HG03520 (cell line): ENCODE results near the gene KCNH6.

ENCODE experiments used
- ATAC-seq: cut with Tn5 transposase; IDR thresholded peaks from one replicate; pipeline ENCODE4 v1.9.1; 2021; ENCODE audit warnings: mild to moderate bottlenecking, moderate library complexity; ENCODE audit not compliant: unreplicated experiment

Gene KCNH6, protein sequence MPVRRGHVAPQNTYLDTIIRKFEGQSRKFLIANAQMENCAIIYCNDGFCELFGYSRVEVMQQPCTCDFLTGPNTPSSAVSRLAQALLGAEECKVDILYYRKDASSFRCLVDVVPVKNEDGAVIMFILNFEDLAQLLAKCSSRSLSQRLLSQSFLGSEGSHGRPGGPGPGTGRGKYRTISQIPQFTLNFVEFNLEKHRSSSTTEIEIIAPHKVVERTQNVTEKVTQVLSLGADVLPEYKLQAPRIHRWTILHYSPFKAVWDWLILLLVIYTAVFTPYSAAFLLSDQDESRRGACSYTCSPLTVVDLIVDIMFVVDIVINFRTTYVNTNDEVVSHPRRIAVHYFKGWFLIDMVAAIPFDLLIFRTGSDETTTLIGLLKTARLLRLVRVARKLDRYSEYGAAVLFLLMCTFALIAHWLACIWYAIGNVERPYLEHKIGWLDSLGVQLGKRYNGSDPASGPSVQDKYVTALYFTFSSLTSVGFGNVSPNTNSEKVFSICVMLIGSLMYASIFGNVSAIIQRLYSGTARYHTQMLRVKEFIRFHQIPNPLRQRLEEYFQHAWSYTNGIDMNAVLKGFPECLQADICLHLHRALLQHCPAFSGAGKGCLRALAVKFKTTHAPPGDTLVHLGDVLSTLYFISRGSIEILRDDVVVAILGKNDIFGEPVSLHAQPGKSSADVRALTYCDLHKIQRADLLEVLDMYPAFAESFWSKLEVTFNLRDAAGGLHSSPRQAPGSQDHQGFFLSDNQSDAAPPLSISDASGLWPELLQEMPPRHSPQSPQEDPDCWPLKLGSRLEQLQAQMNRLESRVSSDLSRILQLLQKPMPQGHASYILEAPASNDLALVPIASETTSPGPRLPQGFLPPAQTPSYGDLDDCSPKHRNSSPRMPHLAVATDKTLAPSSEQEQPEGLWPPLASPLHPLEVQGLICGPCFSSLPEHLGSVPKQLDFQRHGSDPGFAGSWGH

DNA sequence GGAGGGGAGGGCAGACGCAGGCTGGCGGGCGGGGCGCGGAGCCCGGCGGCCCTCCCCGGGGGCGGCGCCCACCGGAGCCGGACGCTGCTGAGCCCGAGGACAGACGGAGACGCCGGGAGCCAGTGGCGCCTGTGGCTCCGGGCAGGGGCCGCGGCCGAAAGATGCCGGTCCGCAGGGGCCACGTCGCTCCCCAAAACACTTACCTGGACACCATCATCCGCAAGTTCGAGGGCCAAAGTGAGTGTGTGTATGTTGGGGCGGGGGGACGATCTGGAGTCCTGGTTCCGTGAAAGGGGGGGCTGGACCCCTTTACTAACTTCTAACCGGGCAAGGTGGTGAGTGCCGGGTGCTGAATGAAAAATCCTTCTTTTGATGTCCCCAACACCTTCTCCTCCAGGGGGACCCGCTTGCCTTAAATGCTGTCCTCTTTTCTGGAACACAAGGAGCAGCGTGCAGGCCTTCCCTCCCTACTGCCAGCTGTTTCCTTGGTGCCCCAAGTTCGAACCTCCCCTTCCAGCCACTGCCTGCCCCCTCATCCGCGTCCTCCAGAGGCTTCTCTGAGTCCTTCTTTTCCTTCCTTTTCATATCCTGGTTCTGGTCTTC lies at the start of gene KCNH6:
Gene KCNH6, plus strand, starts transcription at position 106 of the 603 bp plus-strand sequence. Its CDS starts 56 bp downstream, at position 162.
- no peak for ATAC-seq

DNA sequence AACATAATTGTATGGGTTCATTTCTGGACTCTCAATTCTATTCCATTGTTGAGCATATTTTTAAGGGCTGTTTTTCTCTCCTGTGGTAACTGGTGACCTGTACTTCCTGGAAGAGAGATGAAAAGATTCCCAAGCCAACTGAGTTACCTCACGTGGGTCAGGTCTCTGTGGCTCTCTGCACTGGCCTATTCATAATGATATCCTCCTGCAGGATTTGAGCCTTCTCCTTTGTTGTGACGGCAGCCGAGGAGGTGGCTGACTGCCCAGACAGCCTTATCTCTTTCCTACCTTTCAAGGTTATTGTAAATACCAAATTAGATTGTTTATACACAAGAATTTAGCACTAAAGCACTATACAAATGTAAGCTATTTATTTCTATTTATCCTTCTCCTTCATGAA lies 49.0 kb upstream of the KCNH6 start:
- no peak for ATAC-seq

DNA sequence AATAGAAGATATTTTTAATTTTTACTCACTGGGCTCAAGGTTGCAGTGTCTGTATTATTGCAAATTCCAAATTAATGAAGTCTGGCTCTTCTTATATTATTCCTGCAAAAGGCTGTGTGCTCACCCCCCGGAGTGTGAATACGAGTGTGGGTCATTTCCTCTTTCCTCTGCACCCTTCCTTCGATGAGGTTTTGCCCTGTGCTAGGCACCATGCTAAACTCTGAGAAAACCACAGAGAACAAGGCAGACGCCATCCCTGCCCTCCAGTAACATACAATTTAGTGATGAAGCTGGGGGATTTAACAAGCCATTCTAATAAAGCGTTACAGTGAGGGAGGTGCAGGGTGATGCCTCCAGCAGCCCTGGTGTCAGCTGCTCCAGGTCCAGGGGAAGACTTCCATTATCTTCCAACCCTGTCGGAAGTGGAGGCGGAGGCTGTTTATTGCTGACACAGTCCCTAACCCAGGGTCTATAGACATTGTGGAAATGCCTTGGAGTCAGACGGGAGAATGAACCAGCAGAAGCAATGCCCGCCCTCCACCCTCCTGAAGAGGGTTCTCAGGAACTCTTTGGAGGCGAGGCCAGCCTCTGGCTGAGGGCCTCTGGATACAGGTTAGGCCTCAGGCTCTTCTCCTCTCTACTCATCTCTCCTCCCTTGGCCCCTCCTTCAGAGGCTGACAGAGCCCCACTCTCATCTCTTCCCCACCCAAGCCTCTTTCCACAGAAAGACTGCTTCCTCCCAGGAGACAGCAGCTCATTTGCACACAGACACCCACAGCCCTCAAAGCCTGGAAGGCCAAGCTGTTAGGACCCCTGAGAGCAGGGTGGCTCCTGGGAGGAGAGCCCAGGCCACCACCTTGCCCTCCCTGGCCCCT lies 48.3 kb upstream of the KCNH6 start:
- no peak for ATAC-seq

DNA sequence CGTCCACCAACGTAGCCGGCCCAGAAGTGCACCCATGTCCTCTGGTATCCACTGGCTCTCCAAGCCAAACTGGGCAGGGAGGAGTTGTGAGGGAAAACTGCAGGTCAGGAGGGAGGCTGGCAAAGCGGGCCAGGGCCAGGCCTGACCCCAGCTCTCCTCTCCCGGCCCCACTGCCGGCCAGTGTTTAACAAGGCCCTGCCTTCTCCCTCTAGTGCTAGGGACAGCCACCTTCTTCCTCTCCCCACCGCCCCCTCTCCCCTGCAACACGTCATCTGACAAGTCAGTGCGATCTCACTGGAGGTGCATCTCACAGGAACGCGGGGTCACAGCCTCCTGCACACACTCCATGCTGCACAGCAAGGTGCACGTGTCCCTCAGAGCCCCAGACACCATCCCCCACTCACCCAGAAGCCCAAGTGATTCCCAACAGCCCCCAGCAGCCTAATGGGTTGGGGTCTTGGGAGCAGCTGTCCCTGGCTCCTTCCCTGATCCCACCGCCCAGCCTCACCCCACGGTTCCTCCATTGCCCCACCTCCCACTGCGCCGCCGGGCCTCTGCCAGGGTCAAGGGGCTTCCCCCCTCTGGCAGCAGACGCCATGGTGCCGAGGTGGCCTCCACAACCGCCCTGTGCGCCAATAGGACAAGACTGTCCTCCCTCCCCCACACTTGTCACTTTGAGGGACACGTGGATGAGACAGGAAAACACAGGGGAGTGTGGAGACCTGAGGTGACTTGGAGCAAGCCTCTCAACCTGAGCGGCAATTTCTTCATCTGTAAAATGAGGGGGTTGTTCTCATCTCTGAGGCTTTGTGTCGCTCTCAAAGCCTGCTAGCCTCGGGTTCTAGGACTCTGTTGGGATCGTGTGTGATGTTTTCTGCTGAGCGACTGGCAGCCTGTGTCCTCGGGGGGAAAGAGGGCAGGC lies 47.4 kb upstream of the KCNH6 start:
- no peak for ATAC-seq

DNA sequence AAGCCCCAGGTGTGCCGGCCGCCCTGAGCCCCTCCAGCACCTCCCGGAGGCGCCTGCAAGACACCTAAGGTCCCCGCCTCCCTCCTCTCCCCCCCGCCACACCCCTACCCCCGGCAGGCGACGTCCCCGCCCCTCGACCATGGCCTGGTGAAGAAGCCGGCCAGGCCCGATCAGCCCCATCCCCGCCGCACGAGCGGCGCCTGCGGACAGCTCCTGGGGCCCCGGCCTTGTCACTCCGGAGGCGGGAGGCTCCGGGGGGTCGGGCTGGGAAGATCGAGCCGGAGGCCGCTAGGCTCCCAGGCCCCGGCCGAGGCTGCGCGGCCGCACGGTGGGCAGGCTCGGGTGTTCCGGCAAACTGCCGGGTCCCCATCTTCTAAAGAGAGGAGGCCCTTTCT lies 46.7 kb upstream of the KCNH6 start:
- no peak for ATAC-seq

DNA sequence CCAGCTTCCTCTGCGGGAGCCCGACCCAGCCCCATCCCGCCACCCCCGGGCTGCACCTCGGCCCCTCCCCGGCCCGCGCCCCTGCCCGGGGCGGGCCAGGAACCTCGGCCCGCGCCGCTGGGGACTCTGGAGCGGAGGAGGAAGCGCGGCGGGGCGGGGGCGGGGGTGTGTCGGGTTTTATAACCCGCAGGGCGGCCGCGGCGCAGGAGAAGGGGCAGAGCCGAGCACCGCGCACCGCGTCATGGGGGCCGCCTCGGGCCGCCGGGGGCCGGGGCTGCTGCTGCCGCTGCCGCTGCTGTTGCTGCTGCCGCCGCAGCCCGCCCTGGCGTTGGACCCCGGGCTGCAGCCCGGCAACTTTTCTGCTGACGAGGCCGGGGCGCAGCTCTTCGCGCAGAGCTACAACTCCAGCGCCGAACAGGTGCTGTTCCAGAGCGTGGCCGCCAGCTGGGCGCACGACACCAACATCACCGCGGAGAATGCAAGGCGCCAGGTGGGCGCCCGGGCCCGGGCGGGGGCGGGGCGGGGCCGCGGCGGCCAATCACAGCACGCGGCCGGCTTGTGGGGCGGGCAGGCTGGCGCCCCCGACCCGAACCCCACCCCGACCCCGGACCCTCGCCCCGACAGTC lies 46.2 kb upstream of the KCNH6 start, which contains the start of gene ACE:
Gene ACE, plus strand, starts transcription at position 208 of the 626 bp plus-strand sequence. Its CDS starts 34 bp downstream, at position 242.
- no peak for ATAC-seq

DNA sequence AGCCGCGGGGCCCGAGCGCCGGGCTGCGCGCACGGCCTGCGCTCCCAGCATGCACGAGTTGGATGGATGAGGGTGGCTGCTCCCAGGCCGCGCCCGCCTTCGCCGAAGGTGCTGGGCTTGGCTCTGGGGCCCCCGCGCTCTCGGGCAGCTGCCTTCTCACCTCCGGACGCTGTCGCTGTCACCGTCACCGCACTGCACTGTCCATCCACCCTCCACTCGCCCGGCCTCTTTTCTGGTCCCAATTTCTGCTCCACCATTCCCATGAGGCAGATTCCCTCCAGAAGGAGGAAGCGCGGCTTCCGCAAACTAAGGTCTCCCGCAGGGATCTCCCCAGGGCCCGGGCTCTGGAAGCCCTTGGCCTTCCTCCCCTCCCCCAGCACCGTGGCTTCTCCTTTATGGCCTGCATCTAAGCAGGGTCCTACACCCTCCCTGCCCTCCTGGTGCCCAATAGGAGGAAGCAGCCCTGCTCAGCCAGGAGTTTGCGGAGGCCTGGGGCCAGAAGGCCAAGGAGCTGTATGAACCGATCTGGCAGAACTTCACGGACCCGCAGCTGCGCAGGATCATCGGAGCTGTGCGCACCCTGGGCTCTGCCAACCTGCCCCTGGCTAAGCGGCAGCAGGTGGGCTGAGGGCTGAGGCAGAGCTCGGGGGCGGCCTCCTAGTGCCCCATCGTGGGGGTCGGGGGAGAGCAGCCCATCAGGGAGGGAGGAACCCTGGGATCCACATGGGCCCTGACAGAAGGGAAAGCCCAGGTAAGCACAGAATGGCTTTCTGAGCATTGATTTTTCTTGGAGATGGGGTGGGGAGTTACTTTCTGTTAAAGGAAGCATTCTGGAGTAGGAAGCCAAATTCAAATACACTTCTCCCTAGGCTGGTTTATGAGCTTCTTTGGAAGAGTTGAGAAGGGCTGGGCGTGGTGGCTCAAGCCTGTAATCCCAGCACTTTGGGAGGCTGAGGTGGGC lies 45.4 kb upstream of the KCNH6 start:
- no peak for ATAC-seq

DNA sequence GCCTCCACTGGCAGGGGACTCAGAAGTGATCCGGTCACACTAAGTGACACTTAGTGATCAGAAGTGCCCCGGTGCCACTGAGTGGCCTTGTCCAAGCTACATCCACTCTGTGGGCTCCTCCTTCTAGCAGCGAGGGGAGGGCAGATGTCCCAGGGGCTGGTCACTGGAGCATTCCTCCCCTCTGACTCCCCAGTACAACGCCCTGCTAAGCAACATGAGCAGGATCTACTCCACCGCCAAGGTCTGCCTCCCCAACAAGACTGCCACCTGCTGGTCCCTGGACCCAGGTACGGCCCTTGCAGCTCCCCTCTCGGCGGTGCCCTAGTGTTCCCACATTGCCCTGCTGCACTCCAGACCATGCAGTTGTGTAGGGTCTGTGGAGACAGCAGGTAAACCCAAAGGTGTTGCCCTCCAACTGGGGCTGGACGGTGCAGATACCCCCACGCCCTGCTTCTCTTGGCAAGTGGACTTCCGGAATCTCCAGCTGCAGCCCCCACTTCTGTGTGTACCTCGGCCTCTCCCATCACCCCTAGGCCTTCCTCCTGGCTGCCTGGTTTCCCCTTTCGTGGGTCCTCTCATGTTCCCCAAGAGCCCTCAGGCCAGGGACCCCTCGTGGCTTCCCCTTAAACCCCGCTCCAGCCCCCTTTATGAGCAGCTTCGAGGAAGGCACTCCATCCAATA lies 44.2 kb upstream of the KCNH6 start:
- ATAC-seq = peak; percentile 62

DNA sequence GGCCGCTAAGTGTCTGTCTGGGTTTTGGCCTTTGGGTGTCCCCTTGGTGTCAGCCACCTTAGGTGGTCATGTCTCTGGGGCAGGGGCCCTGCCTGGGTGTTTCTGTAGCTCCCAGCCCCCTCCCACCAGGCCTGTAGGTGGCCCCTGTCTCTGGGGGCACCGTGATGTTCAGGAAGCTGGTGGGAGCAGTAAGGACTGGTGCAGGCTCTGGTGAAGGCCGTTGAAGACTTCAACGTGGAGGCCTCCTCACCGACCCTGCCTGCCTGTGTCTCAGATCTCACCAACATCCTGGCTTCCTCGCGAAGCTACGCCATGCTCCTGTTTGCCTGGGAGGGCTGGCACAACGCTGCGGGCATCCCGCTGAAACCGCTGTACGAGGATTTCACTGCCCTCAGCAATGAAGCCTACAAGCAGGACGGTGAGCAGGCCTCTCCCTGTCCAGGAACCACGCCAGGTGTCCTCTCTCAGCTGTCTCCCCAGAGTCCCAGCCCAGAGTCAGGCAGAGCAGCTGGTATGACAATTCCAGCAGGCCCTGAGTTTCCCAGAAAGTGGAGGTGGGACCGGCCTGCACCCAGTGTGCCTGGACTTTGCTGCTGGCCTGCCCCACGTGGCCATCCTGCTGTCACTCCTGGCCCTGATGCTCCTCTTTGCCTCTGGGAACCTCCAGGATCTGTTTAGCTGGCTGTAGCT lies 43.5 kb upstream of the KCNH6 start:
- ATAC-seq = no peak

DNA sequence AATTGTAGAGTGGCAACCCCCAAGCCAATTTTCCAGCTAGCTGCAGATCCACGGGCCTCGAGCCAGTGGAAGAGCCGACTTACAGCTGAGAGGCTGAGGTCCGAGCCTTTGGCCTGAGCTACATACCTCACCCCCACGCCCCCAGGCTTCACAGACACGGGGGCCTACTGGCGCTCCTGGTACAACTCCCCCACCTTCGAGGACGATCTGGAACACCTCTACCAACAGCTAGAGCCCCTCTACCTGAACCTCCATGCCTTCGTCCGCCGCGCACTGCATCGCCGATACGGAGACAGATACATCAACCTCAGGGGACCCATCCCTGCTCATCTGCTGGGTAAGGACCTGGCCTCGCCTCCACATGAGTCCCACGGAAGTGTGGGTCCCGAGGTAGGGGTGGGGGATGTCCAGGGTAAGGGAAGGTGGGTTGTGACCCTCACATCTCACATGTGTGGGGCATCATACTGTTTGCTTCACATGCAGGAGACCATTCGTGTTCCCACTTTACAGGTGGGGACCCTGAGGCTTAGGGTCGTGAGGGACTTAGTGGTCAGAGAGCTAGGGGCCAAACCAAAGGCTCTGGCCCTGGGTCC lies 42.9 kb upstream of the KCNH6 start:
- no peak for ATAC-seq

DNA sequence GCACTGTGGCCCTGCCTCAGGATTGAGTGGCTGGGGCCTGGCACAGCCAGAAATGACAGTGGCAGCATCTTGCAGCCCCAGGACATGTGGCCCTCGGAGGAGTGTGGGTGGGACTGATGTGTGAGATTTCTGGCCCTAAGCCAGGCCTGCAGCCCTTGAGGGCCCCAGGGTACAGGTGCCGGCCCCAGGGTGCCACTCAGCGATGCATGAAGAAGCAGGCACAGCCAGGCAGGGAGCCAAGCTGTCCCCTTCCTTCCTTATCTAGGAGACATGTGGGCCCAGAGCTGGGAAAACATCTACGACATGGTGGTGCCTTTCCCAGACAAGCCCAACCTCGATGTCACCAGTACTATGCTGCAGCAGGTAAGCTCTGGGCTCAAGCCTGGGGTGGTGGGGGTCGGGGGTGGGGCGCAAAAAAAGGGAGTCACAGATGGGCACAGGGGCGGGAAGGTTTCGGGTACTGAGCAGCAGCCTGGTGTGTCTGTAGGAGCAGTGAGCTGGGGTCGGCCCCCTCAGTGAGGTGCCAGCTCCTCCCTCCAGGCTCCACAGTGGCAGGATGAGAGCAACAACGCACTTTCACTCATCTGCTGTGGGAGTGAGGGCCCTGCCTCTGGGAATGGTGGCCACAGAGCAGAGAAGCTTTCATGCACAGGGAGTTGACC lies 42.2 kb upstream of the KCNH6 start:
- no peak for ATAC-seq

DNA sequence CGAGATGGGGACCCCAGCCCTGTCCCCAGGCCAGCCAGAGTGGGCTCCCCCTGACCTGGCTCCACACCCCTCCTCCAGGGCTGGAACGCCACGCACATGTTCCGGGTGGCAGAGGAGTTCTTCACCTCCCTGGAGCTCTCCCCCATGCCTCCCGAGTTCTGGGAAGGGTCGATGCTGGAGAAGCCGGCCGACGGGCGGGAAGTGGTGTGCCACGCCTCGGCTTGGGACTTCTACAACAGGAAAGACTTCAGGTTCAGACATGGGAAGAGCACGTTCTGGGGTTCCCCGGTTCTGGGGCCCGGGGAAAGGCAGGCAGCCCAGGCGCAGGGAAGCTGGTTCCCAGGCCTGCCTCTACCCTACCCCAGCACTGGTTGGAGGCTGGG lies 41.7 kb upstream of the KCNH6 start:
- no peak for ATAC-seq

DNA sequence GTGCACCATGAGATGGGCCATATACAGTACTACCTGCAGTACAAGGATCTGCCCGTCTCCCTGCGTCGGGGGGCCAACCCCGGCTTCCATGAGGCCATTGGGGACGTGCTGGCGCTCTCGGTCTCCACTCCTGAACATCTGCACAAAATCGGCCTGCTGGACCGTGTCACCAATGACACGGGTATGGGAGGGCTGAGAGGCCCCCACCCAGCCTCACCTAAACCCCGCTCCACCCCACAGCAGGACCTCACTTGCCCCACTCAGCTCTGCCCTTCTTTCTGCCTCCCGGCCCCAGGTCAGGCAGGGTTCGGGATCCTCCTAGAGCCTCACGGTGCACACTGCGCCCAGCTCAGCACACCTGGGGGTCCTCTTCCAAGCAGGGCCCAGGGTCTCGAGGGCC lies 40.6 kb upstream of the KCNH6 start:
- no peak for ATAC-seq

DNA sequence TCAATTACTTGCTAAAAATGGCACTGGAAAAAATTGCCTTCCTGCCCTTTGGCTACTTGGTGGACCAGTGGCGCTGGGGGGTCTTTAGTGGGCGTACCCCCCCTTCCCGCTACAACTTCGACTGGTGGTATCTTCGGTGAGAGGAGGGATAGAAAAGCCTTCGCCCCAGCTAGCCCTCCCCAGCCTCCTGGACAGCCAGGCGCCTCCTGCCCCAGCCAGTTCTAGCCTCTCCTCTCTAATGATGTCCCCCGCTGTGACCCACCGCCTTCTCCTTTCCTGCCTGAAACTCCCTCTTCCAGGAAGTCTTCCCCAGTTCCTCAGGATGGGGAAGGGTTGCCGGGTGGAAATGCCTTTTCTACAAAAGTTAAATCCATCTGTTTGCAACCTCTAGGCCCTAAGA lies 40.1 kb upstream of the KCNH6 start:
- ATAC-seq = no peak

DNA sequence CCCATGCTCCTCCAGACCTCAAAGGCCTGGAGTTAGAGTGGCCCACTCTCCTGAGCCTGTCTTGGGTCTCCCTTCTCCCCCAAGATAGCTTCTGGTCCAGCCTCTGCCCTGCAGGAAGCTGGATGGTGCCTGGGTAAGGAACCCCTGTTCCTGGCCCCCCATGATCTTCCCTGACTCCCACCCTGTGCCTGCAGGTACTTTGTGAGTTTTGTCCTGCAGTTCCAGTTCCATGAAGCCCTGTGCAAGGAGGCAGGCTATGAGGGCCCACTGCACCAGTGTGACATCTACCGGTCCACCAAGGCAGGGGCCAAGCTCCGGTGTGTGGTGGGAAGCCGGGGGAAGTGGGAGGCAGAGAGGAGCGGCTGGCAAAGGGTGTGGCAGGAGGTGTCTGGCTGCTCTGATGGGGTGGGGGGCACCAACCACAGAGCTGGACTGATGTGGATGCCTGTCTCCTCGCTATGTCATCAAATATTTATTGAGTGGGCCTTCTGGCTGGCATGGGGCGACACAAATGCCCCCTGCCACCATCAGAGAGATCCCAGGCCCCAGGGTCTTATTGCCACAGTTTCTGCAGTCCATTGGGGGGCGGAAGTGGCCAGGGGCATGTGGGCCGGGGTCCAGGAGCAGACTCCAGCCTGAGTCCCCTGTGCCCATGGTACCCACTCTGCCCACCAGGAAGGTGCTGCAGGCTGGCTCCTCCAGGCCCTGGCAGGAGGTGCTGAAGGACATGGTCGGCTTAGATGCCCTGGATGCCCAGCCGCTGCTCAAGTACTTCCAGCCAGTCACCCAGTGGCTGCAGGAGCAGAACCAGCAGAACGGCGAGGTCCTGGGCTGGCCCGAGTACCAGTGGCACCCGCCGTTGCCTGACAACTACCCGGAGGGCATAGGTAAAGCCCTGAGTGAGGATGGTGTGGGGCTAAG lies 39.2 kb upstream of the KCNH6 start:
- ATAC-seq = no peak
